Adrenal gland (tissue), 5 donors: ENCODE data around the gene RNH1.

Experiments used
- POLR2A ChIP-seq, 2 donors: fragments of 450-650 bp; IDR thresholded peaks; one replicate each; pipeline ENCODE4 v1.6.1; 2017; ENCODE audit warnings: antibody characterized with exemption in 2 of 2, mild to moderate bottlenecking in 2 of 2, moderate library complexity in 1 of 2
- TF ChIP-seq, protein P1 (sequence below), 6 experiments: fragments of 450-650 bp in 4 of 6; fragments of 200-600 bp in 2 of 6; sonication (generic) in 1 of 6; IDR thresholded peaks; 1 replicate in 5 of 6; 2 replicates in 1 of 6; pipeline versions ENCODE4 v1.5.1 to v1.8.0; 2016 to 2021; ENCODE audit warnings: antibody characterized with exemption in 6 of 6, mild to moderate bottlenecking in 2 of 6, moderate library complexity in 1 of 6
- donor health status: DM: no; HTN: no; CAD: no.

DNA sequence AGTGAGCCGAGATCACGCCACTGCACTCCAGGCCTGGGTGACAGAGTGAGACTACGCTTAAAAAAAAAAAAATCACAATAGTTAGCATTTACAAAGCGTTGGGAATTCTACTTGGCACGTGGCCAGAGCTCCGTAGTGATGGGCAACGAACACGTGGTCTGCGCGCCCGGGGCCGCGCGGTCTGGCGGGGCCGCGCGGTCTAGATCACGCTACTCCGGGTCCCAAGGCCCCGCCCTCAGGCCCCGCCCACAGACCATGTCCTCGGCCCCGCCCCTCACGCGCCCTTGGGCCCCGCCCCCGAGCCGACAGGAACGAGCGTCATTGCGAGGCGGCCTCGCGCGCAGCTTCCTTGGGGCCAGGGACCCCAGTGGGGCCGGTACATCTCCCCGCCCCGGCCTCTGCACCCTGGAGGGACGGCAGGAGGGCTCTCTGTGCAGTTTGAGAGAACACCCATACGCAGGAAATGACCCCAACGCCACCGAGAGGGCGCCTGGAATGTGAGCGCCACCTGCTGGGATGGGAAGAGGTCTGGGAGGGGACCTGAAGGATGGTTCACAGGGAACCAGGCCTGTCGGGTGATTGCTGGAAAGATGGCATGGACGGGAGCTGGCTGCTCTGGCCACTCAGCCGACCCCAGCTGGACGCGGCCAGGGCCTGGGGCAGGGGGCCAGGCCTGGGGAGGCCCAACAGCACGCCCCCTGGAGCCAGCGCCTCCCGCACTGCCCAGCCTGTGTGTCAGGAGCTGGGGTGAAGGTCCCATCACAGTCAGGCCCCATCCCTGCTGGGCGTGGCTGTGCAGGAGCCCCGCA, 58.9 kb downstream of the RNH1 start:
- TF ChIP-seq, protein P1, sequence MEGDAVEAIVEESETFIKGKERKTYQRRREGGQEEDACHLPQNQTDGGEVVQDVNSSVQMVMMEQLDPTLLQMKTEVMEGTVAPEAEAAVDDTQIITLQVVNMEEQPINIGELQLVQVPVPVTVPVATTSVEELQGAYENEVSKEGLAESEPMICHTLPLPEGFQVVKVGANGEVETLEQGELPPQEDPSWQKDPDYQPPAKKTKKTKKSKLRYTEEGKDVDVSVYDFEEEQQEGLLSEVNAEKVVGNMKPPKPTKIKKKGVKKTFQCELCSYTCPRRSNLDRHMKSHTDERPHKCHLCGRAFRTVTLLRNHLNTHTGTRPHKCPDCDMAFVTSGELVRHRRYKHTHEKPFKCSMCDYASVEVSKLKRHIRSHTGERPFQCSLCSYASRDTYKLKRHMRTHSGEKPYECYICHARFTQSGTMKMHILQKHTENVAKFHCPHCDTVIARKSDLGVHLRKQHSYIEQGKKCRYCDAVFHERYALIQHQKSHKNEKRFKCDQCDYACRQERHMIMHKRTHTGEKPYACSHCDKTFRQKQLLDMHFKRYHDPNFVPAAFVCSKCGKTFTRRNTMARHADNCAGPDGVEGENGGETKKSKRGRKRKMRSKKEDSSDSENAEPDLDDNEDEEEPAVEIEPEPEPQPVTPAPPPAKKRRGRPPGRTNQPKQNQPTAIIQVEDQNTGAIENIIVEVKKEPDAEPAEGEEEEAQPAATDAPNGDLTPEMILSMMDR (IDR thresholded peaks at IDR 0.05) = peak; percentile 52 to 92 (median 83)
- TF ChIP-seq POLR2A (IDR thresholded peaks at IDR 0.05) = peak; percentile 74 to 77
